OCI-M2 (cell line): Measurements from ENCODE around the gene AP1M1.

Source experiments
- DNase-seq: peaks from one replicate; lab custom pipeline; 2025; ENCODE audit not compliant: unreplicated experiment; lab: John Stamatoyannopoulos, UW

Gene AP1M1

GRCh38 chr19:16295057-16295456 lies 97.3 kb downstream of the AP1M1 start:
- no peak for DNase-seq
